GM12878 (cell line): ENCODE measurements around the gene MRPL16. TPM values are rescaled to one million over a fixed set of nuclear protein-coding genes. Genes with fewer than 3 reads are reported as not detected.

ENCODE experiments used
- ATAC-seq: fragments of 200-7000 bp; cut with Tn5 transposase; 3 replicates; pipeline ENCODE4 v1.9.1; 2020; ENCODE audit warnings: mild to moderate bottlenecking, moderate library complexity
- BruUV-seq: library from RNA; stranded (reverse); fragments of 400-500 nt; replicated peaks from 2 replicates; lab custom pipeline; 2021; lab: Mats Ljungman, UMichigan
- CTCF ChIA-PET: fragments of 300-600 bp; sonication (Branson Sonifier 250); formaldehyde crosslinking; extraction: SDS; loops from one replicate; lab custom pipeline; 2021; ENCODE audit warnings: inconsistent platforms; lab: Yijun Ruan, JAX
- POLR2A ChIA-PET: fragments of 350-600 bp; formaldehyde crosslinking; extraction: SDS; loops from one replicate; lab custom pipeline; 2021; ENCODE audit warnings: inconsistent platforms; lab: Charles Lee
- RAD21 ChIA-PET: fragments of 300-600 bp; sonication (Branson Sonifier 250); formaldehyde crosslinking; loops from one replicate; lab custom pipeline; 2023; ENCODE audit warnings: antibody characterized with exemption; ENCODE audit not compliant: unreplicated experiment; lab: Charles Lee
- SMC1A ChIA-PET: fragments of 300-600 bp; sonication (Branson Sonifier 250); formaldehyde crosslinking; loops from one replicate; lab custom pipeline; 2023; ENCODE audit not compliant: unreplicated experiment, uncharacterized antibody; lab: Charles Lee
- DNase-seq: peaks from one replicate; pipeline ENCODE4 v3.0.0-alpha.2; 2011; ENCODE audit warnings: low read depth, low spot score
- FAIRE-seq: peaks from 3 replicates; lab custom pipeline; 2011; peaks lifted over from hg19 to GRCh38; lab: Jason Lieb, UNC
- H2AFZ ChIP-seq: 2 replicates; pipeline ENCODE4 v1.6.0; 2011; ENCODE audit warnings: low read depth, low read length, control low read depth; ENCODE audit not compliant: control insufficient read depth
- H3K27ac ChIP-seq: 2 replicates; pipeline ENCODE4 v1.5.1; 2011; ENCODE audit warnings: control low read depth; ENCODE audit not compliant: control insufficient read depth, insufficient read depth
- H3K27me3 ChIP-seq, 2 experiments: replicated peaks in 1 of 2; 2 replicates each; pipeline versions ENCODE4 v1.6.0 to v1.6.1; 2011; ENCODE audit warnings: low read length in 1 of 2; ENCODE audit not compliant: control insufficient read depth in 2 of 2, insufficient read depth in 2 of 2
- H3K36me3 ChIP-seq, 2 experiments: 2 replicates each; pipeline ENCODE4 v1.5.1; 2011; ENCODE audit warnings: low read length in 1 of 2; ENCODE audit not compliant: control insufficient read depth in 2 of 2, insufficient read depth in 2 of 2
- H3K4me1 ChIP-seq: 2 replicates; pipeline ENCODE4 v1.6.1; 2011; ENCODE audit warnings: mild to moderate bottlenecking, low read length, moderate library complexity, mixed read lengths; ENCODE audit not compliant: control insufficient read depth, insufficient read depth
- H3K4me2 ChIP-seq: 2 replicates; pipeline ENCODE4 v1.6.0; 2011; ENCODE audit warnings: control low read depth; ENCODE audit not compliant: control insufficient read depth, insufficient read depth
- H3K4me3 ChIP-seq: fragments of 200-600 bp; sonication (generic); 2 replicates; pipeline ENCODE4 v1.5.1; 2016
- H3K79me2 ChIP-seq: 2 replicates; pipeline ENCODE4 v1.6.0; 2011; ENCODE audit warnings: low read length; ENCODE audit not compliant: control insufficient read depth, insufficient read depth
- H3K9ac ChIP-seq: 2 replicates; pipeline ENCODE4 v1.8.0; 2011; ENCODE audit warnings: low read length, control low read depth, mixed read lengths; ENCODE audit not compliant: control insufficient read depth, insufficient read depth
- H3K9me3 ChIP-seq: replicated peaks from 3 replicates; pipeline ENCODE4 v1.5.1; 2011; ENCODE audit warnings: mild to moderate bottlenecking, low read length; ENCODE audit not compliant: control insufficient read depth, insufficient read depth
- H4K20me1 ChIP-seq: 2 replicates; pipeline ENCODE4 v1.6.0; 2011; ENCODE audit not compliant: control insufficient read depth, insufficient read depth
- ASH2L ChIP-seq: fragments of 300-600, 200-600 bp; sonication (generic); IDR thresholded peaks from 2 replicates; pipeline ENCODE4 v1.6.1; 2017; ENCODE audit warnings: low read depth, mild to moderate bottlenecking, borderline replicate concordance
- HDGF ChIP-seq: fragments of 450-650 bp; IDR thresholded peaks from 2 replicates; pipeline ENCODE4 v1.6.1; 2016; ENCODE audit warnings: antibody characterized with exemption
- IRF3 ChIP-seq: fragments of 450-650 bp; IDR thresholded peaks from 2 replicates; pipeline ENCODE4 v1.6.1; 2014; ENCODE audit warnings: mild to moderate bottlenecking
- JUNB ChIP-seq: IDR thresholded peaks from 2 replicates; pipeline ENCODE4 v1.6.1; 2016; ENCODE audit warnings: antibody characterized with exemption, mild to moderate bottlenecking
- NKRF ChIP-seq: fragments of 450-650 bp; conservative IDR thresholded peaks from 2 replicates; pipeline ENCODE4 v1.6.1; 2017; ENCODE audit warnings: mild to moderate bottlenecking, moderate library complexity
- NR2C1 ChIP-seq: fragments of 450-650 bp; IDR thresholded peaks from 2 replicates; pipeline ENCODE4 v1.6.1; 2017; ENCODE audit warnings: antibody characterized with exemption, mild to moderate bottlenecking, moderate library complexity
- RBBP5 ChIP-seq: fragments of 200-600 bp; sonication (generic); conservative IDR thresholded peaks from 2 replicates; pipeline ENCODE4 v1.6.1; 2016
- SIX5 ChIP-seq: IDR thresholded peaks from 2 replicates; pipeline ENCODE4 v1.6.1; 2011; ENCODE audit warnings: mild to moderate bottlenecking, low read depth, low read length, moderate library complexity; ENCODE audit not compliant: severe bottlenecking
- WRNIP1 ChIP-seq: IDR thresholded peaks from 2 replicates; pipeline ENCODE4 v1.6.1; 2011; ENCODE audit warnings: low read depth, low read length, improper control_type of control experiment, borderline replicate concordance
- ZNF274 ChIP-seq: IDR thresholded peaks from one replicate; pipeline ENCODE4 v1.8.0; 2011; ENCODE audit not compliant: insufficient read length, insufficient read depth
- ZSCAN29 ChIP-seq: fragments of 450-650 bp; IDR thresholded peaks from 2 replicates; pipeline ENCODE4 v1.6.1; 2017; ENCODE audit warnings: mild to moderate bottlenecking, moderate library complexity
- WGBS: methylation state at CpG from one replicate; pipeline ENCODE4 v1.1.6; 2016; ENCODE audit warnings: low lambda C conversion rate; ENCODE audit not compliant: insufficient replicate concordance, insufficient coverage; ENCODE audit errors: missing lambda C conversion rate; 5-methylcytosine and 5-hydroxymethylcytosine counted together
- in situ Hi-C: fragments of 300-500 bp; cut with MboI; formaldehyde crosslinking; loops from 9 replicates; pipeline ENCODE4 v1.14.3; 2018; ENCODE audit warnings: mixed read lengths
- intact Hi-C: fragments of 100-400 bp; cut with micrococcal nuclease; formaldehyde crosslinking; loops from one replicate; pipeline ENCODE4 v1.14.2; 2022; ENCODE audit not compliant: unreplicated experiment
- polyA plus RNA-seq, 11 experiments: library from polyadenylated mRNA; depleted of rRNA in 4 of 11; unstranded in 6 of 11; stranded (reverse) in 5 of 11; fragments of >200 nt; fragmentation: Nextera tagmentation in 4 of 11; fragmentation: Illumina TruSeq in 1 of 11; extraction: Ambion mirVana in 4 of 11; extraction: Trizol in 1 of 11; gene quantifications; 1 replicate in 1 of 11; 2 replicates in 10 of 11; pipeline versions ENCODE4 v1.2.1 to v1.2.3, GENCODE V29; 2011 to 2016; ENCODE audit warnings: inconsistent platforms in 2 of 11, missing spikeins in 2 of 11, low read depth in 1 of 11
- total RNA-seq, 4 experiments: library from RNA; depleted of rRNA in 3 of 4; stranded (reverse); fragments of >200 nt in 3 of 4; fragmentation: Illumina TruSeq in 1 of 4; extraction: Trizol in 1 of 4; gene quantifications; 2 replicates each; pipeline versions ENCODE4 v1.2.1 to v1.2.3, GENCODE V29; 2013 to 2021

MRPL16 gene
- total and polyA plus RNA-seq, 10 of the 15 experiments (the other 5 are each of a cell fraction or from before 2014, with no cell fraction given): 38.2 to 167 (median 106) TPM

- TF ChIP-seq NKRF: no peak
Observed at GRCh38 chr11:59761993-59762392, 48.6 kb downstream of the MRPL16 start (continued).

- no peak overlapping the region for H3K4me3 ChIP-seq
- ATAC-seq (no peak), DNase-seq (no peak), FAIRE-seq (no peak)
- intact Hi-C loops (no loop called here), in situ Hi-C loops (no loop called here)
- WGBS: 12% methylated on average over 4 of the region's 4 CpGs
- H3K27me3 ChIP-seq: peaks cover 0 to 6% of the 10 kb centered on the region in 2 experiments; a peak in 1 of 4 replicates
- no peak overlapping the region for H3K9ac ChIP-seq
- H2AFZ ChIP-seq: no peak overlapping the region
- ChIA-PET CTCF (interaction anchor here (1.6 kb wide), 1 partner anchor 41 kb away, joined by 6 read pairs; no protein-coding TSS in a partner anchor), POLR2A (no interaction called here), RAD21 (no interaction called here), SMC1A (no interaction called here)
- no peaks in the 10 kb centered on the region for H3K79me2 ChIP-seq
- H3K27ac ChIP-seq: no peak overlapping the region
- H3K4me2 ChIP-seq: no peak overlapping the region
- TF ChIP-seq WRNIP1: no peak
- no peak for TF ChIP-seq IRF3
- no peak for TF ChIP-seq RBBP5
- no peak for TF ChIP-seq ZSCAN29
- TF ChIP-seq SIX5: no peak
- TF ChIP-seq HDGF: no peak
- no peak for TF ChIP-seq NR2C1
- TF ChIP-seq ZNF274: no peak
- TF ChIP-seq JUNB: no peak
- no peak for TF ChIP-seq ASH2L
- H3K9me3 ChIP-seq: no peaks in the 10 kb centered on the region
- H3K36me3 ChIP-seq: no peaks in the 10 kb centered on the region
- no TSS peak for BruUV-seq
- H4K20me1 ChIP-seq: no peaks in the 10 kb centered on the region
- H3K4me1 ChIP-seq: no peaks in the 10 kb centered on the region
Observed at GRCh38 chr11:59760771-59761170, 49.8 kb downstream of the MRPL16 start.
